K562 (cell line): ENCODE data around the gene CCL3. TPM values are rescaled to one million over a fixed set of nuclear protein-coding genes. Genes with fewer than 3 reads are reported as not detected.

ENCODE experiments used
- ATAC-seq: fragments of 200-7000 bp; cut with Tn5 transposase; 3 replicates; pipeline ENCODE4 v1.9.1; 2020; ENCODE audit warnings: moderate library complexity
- BruUV-seq: library from RNA; stranded (reverse); fragments of 400-500 nt; replicated peaks from 2 replicates; lab custom pipeline; 2021; lab: Mats Ljungman, UMichigan
- CTCF ChIA-PET: fragments of 300-600 bp; formaldehyde crosslinking; extraction: SDS; loops from one replicate; lab custom pipeline; 2021; ENCODE audit warnings: low intra/inter-chr PET ratio; lab: Yijun Ruan, JAX
- POLR2A ChIA-PET: fragments of 300-600, 350-650 bp; sonication (Branson Sonifier 250); formaldehyde crosslinking; extraction: SDS; loops from one replicate; lab custom pipeline; 2021; ENCODE audit warnings: antibody characterized with exemption, inconsistent platforms; lab: Yijun Ruan, JAX
- DNase-seq, 4 experiments: peaks; one replicate each; pipeline versions ENCODE4 v3.0.0 to v3.0.0-alpha.2; 2011 to 2018; ENCODE audit warnings: low spot score in 3 of 4, mixed read lengths in 3 of 4; ENCODE audit errors: extremely low read depth in 1 of 4
- FAIRE-seq: peaks from 2 replicates; lab custom pipeline; 2011; peaks lifted over from hg19 to GRCh38; lab: Jason Lieb, UNC
- H2AFZ ChIP-seq: 2 replicates; pipeline ENCODE4 v1.6.0; 2011; ENCODE audit warnings: low read depth, low read length, control low read depth, inconsistent platforms
- H3K27ac ChIP-seq: fragments of 200-600 bp; 3 replicates; pipeline ENCODE4 v1.8.0; 2011; ENCODE audit warnings: low read depth, mild to moderate bottlenecking, control low read depth, inconsistent platforms, low read length, moderate library complexity, mixed read lengths; ENCODE audit errors: extremely low read depth
- H3K27me3 ChIP-seq, 2 experiments: fragments of 300-600 bp in 1 of 2; 2 replicates in 1 of 2; 3 replicates in 1 of 2; pipeline versions ENCODE4 v1.6.0 to v1.8.0; 2011; ENCODE audit warnings: inconsistent platforms in 2 of 2, low read length in 2 of 2, mild to moderate bottlenecking in 1 of 2, mixed read lengths in 1 of 2, moderate library complexity in 1 of 2; ENCODE audit not compliant: control insufficient read depth in 2 of 2, insufficient read depth in 2 of 2
- H3K36me3 ChIP-seq: fragments of 300-600 bp; 3 replicates; pipeline ENCODE4 v1.8.0; 2011; ENCODE audit warnings: mild to moderate bottlenecking, low read length, inconsistent platforms; ENCODE audit not compliant: control insufficient read depth, insufficient read depth
- H3K4me1 ChIP-seq, 2 experiments: fragments of 200-600 bp in 1 of 2; replicated peaks in 1 of 2; 2 replicates in 1 of 2; 3 replicates in 1 of 2; pipeline versions ENCODE4 v1.5.1 to v1.8.0; 2011; ENCODE audit warnings: inconsistent platforms in 2 of 2, low read length in 2 of 2, mild to moderate bottlenecking in 1 of 2, mixed read lengths in 1 of 2, moderate library complexity in 1 of 2; ENCODE audit not compliant: control insufficient read depth in 2 of 2, insufficient read depth in 2 of 2
- H3K4me2 ChIP-seq: 2 replicates; pipeline ENCODE4 v1.6.1; 2011; ENCODE audit warnings: low read length, control low read depth, inconsistent platforms, mixed read lengths; ENCODE audit not compliant: insufficient read depth
- H3K4me3 ChIP-seq: fragments of 200-600 bp; sonication (generic), shearing (Covaris generic); 2 replicates; pipeline ENCODE4 v1.5.1; 2016; ENCODE audit warnings: control low read depth, inconsistent platforms
- H3K79me2 ChIP-seq: fragments of 200-600 bp; 3 replicates; pipeline ENCODE4 v1.8.0; 2011; ENCODE audit warnings: low read length, inconsistent platforms; ENCODE audit not compliant: control insufficient read depth, insufficient read depth
- H3K9ac ChIP-seq, 2 experiments: 2 replicates each; pipeline versions ENCODE4 v1.6.0 to v1.6.1; 2011; ENCODE audit warnings: low read depth in 2 of 2, low read length in 2 of 2, control low read depth in 1 of 2, inconsistent platforms in 1 of 2, mild to moderate bottlenecking in 1 of 2, mixed read lengths in 1 of 2; ENCODE audit not compliant: insufficient read depth in 1 of 2
- H3K9me1 ChIP-seq: one replicate; pipeline ENCODE4 v1.6.0; 2011; ENCODE audit warnings: inconsistent platforms, mild to moderate bottlenecking, low read length, moderate library complexity; ENCODE audit not compliant: control insufficient read depth, insufficient read depth
- H3K9me3 ChIP-seq: replicated peaks from 2 replicates; pipeline ENCODE4 v1.5.1; 2011; ENCODE audit warnings: low read depth, low read length, inconsistent platforms; ENCODE audit not compliant: control insufficient read depth, insufficient read depth
- H4K20me1 ChIP-seq: replicated peaks from 2 replicates; pipeline ENCODE4 v1.6.1; 2011; ENCODE audit warnings: low read length, inconsistent platforms, mixed read lengths; ENCODE audit not compliant: control insufficient read depth, insufficient read depth
- ATF2 ChIP-seq: sonication (generic); formaldehyde crosslinking; IDR thresholded peaks from 2 replicates; pipeline ENCODE4 v1.8.1; 2022; ENCODE audit warnings: missing genetic modification reagents
- FOXO4 ChIP-seq: fragments of 450-650 bp; formaldehyde crosslinking; IDR thresholded peaks from 2 replicates; pipeline ENCODE4 v1.4.0; 2020; ENCODE audit warnings: mild to moderate bottlenecking, moderate library complexity
- HLTF ChIP-seq: fragments of 450-650 bp; IDR thresholded peaks from 2 replicates; pipeline ENCODE4 v1.6.1; 2016
- HMGXB4 ChIP-seq: sonication (generic); formaldehyde crosslinking; IDR thresholded peaks from 2 replicates; pipeline ENCODE4 v1.8.1; 2023; ENCODE audit warnings: mild to moderate bottlenecking, missing genetic modification reagents
- KDM4B ChIP-seq, 2 experiments: fragments of 450-650 bp in 1 of 2; sonication (generic) in 1 of 2; IDR thresholded peaks; 2 replicates each; pipeline ENCODE4 v1.6.1; 2016 to 2017; ENCODE audit warnings: borderline replicate concordance in 2 of 2, antibody characterized with exemption in 1 of 2, low read depth in 1 of 2, mild to moderate bottlenecking in 1 of 2
- KHSRP ChIP-seq: fragments of 450-650 bp; IDR thresholded peaks from 2 replicates; pipeline ENCODE4 v1.6.1; 2017
- KLF10 ChIP-seq: fragments of 250-450 bp; sonication (Bioruptor Pico); IDR thresholded peaks from 2 replicates; pipeline ENCODE4 v1.6.1; 2021; ENCODE audit warnings: matching md5 sums
- MAFG ChIP-seq: fragments of 450-650 bp; conservative IDR thresholded peaks from 2 replicates; pipeline ENCODE4 v1.6.1; 2016; ENCODE audit warnings: missing genetic modification characterization, missing compliant biosample characterization
- MCM3 ChIP-seq: fragments of 450-650 bp; IDR thresholded peaks from 2 replicates; pipeline ENCODE4 v1.6.1; 2016
- MED1 ChIP-seq: sonication (generic); formaldehyde crosslinking; IDR thresholded peaks from 2 replicates; pipeline ENCODE4 v1.8.1; 2023; ENCODE audit warnings: missing genetic modification reagents, borderline replicate concordance
- POLR2H ChIP-seq: IDR thresholded peaks from 2 replicates; pipeline ENCODE4 v1.6.1; 2016; ENCODE audit warnings: missing genetic modification characterization, low read depth, mild to moderate bottlenecking, control low read depth, missing compliant biosample characterization, moderate library complexity
- PRDM10 ChIP-seq: fragments of 450-650 bp; IDR thresholded peaks from 2 replicates; pipeline ENCODE4 v1.6.1; 2018; ENCODE audit not compliant: partially characterized antibody
- PTRF ChIP-seq: fragments of 450-650 bp; IDR thresholded peaks from 2 replicates; pipeline ENCODE4 v1.6.1; 2016; ENCODE audit warnings: mild to moderate bottlenecking, missing genetic modification characterization, missing compliant biosample characterization
- ZNF165 ChIP-seq: fragments of 250-450 bp; sonication (Bioruptor Pico); IDR thresholded peaks from 2 replicates; pipeline ENCODE4 v1.4.0; 2020; ENCODE audit warnings: borderline replicate concordance
- ZNF184 ChIP-seq: sonication (generic); formaldehyde crosslinking; IDR thresholded peaks from 2 replicates; pipeline ENCODE4 v1.5.0; 2020; ENCODE audit warnings: missing genetic modification reagents
- ZNF436 ChIP-seq: fragments of 250-450, 450-650 bp; sonication (Bioruptor Pico); formaldehyde crosslinking; IDR thresholded peaks from 2 replicates; pipeline ENCODE4 v1.7.0; 2020; ENCODE audit warnings: mild to moderate bottlenecking
- WGBS: fragments of 100-300 bp; shearing (Covaris generic); methylation state at CpG from one replicate; pipeline ENCODE4 v1.1.6; 2016; ENCODE audit warnings: low coverage, mixed read lengths; ENCODE audit not compliant: insufficient coverage; ENCODE audit errors: missing lambda C conversion rate; 5-methylcytosine and 5-hydroxymethylcytosine counted together
- in situ Hi-C: fragments of 300-500 bp; cut with MboI; formaldehyde crosslinking; loops from 4 replicates; pipeline ENCODE4 v1.15.0; 2018; ENCODE audit warnings: inconsistent platforms, mixed read lengths
- intact Hi-C: fragments of 100-400 bp; cut with micrococcal nuclease; formaldehyde crosslinking; loops from 2 replicates; pipeline ENCODE4 v1.14.2; 2022
- polyA plus RNA-seq, 8 experiments: library from polyadenylated mRNA; depleted of rRNA in 4 of 8; stranded (reverse) in 5 of 8; unstranded in 3 of 8; fragments of >200 nt; fragmentation: Nextera tagmentation in 2 of 8; fragmentation: Illumina TruSeq in 1 of 8; extraction: Ambion mirVana in 2 of 8; extraction: Trizol in 1 of 8; gene quantifications; 2 replicates each; pipeline versions ENCODE4 v1.2.1 to v1.2.3, GENCODE V29; 2011 to 2014; ENCODE audit warnings: inconsistent platforms in 1 of 8, missing spikeins in 1 of 8
- total RNA-seq, 7 experiments: library from RNA; depleted of rRNA in 6 of 7; stranded (reverse); fragments of >200 nt in 6 of 7; fragmentation: Illumina TruSeq in 2 of 7; extraction: Trizol in 2 of 7; gene quantifications; 2 replicates each; pipeline versions ENCODE4 v1.2.1 to v1.2.3, GENCODE V29; 2011 to 2021; ENCODE audit warnings: low replicate concordance in 1 of 7

The CCL3 gene
- total and polyA plus RNA-seq, 9 of the 15 experiments (the other 6 are each of a cell fraction or from before 2014, with no cell fraction given), result 0.58 TPM; not detected in 8

GRCh38 chr17:36094746-36095145, 4.8 kb upstream of the CCL3 start:
- intact Hi-C loops, result no loop called here
- ATAC-seq, result no peak; the same call in 2 of the 3 replicates
- Histone ChIP-seq H3K4me1 (no peaks in the 10 kb centered on the region), H3K4me2 (no peak overlapping the region), H3K27ac (no peak overlapping the region), H3K9me1 (no peaks in the 10 kb centered on the region), H4K20me1 (no peaks in the 10 kb centered on the region), H3K36me3 (no peaks in the 10 kb centered on the region), H3K9ac (no peak overlapping the region), H3K4me3 (no peak overlapping the region), H2AFZ (no peak overlapping the region), H3K79me2 (no peaks in the 10 kb centered on the region), H3K9me3 (no peaks in the 10 kb centered on the region), H3K27me3 (peaks cover 3 to 14% of the 10 kb centered on the region in 2 experiments; a peak in 4 of 5 replicates)
- in situ Hi-C loops, result no loop called here
- ChIA-PET CTCF (no interaction called here), POLR2A (no interaction called here)
- 0% methylated on average over 7 of the region's 7 CpGs for whole genome bisulfite sequencing
- BruUV-seq, result no TSS peak
- no peak for FAIRE-seq
- no peak for DNase-seq
- TF ChIP-seq MAFG (no peak), ATF2 (CRISPR knock-in tag) (no peak), MCM3 (no peak), HLTF (no peak), POLR2H (no peak), ZNF436 (CRISPR knock-in tag) (no peak), ZNF184 (CRISPR knock-in tag) (no peak), KLF10 (CRISPR knock-in tag) (no peak), FOXO4 (CRISPR knock-in tag) (no peak), HMGXB4 (CRISPR knock-in tag) (no peak), PTRF (tag) (no peak), KHSRP (no peak), KDM4B (IDR thresholded peaks at IDR 0.05; ENCODE audit: borderline replicate concordance in 2 of 2, low read depth in 1 of 2) (no peak), ZNF165 (CRISPR knock-in tag) (no peak), MED1 (CRISPR knock-in tag) (no peak), PRDM10 (no peak)
